Subcutaneous adipose tissue (tissue), 4 donors: ENCODE results near the gene CHCHD4. TPM values are rescaled to one million over a fixed set of nuclear protein-coding genes. Genes with fewer than 3 reads are reported as not detected.

ENCODE experiments used
- total RNA-seq, 4 donors: library from RNA; depleted of rRNA; stranded (reverse); fragments of >200 nt; gene quantifications; one replicate each; pipeline ENCODE4 v1.1.0, GENCODE V29; 2016
- TF ChIP-seq, protein P1 (sequence below): fragments of 450-650 bp; IDR thresholded peaks from one replicate; pipeline ENCODE4 v1.5.1; 2016; ENCODE audit warnings: low read depth, mild to moderate bottlenecking, control low read depth, antibody characterized with exemption, moderate library complexity

Gene CHCHD4
- total RNA-seq, 4 donors from 2014 or later = 11.7 to 18.6 (median 14.5) TPM

DNA sequence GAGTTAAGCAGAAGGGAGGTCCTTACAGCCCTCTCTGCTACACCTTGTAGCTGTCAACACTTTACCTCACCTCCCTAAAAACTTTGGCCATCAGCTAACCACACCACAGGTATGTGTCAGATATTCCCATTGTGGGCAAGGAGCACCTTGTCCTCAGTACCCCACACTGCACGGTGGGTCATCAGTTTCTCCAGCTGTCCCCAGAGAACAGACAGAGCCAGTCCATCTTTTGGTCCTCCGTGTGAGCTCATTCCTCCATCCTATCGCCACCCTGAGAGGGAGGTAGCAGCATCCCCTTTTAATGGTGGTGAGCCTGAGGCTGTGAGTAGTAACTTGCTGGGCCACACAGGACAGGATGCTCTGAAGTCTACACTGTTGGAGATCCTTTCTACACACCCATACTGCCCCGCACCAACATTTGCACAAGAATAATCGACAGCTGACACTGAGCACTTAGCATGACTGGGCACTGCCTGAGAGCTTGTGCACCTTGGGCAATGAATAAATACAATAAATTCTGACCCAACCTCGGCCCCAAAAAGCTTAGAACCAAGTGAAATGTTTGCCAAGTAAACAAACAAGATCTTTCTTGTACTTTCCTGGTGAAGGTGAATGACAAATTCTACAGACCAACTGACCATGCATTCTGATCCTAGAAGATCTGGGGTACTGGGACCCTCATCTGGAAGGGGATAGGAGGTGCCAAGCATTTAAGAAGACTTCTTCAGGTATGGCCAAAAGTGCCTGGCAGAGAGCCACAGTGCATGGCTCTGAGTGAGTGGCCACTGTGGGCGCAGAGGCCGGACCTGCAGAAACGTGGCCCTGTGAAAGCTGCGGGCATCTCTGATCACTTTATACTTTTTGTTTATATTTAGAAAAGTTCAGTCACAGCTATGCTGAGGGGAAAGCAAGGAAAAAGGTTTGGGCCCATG lies 6.9 kb downstream of the CHCHD4 start:
- TF ChIP-seq, protein P1, sequence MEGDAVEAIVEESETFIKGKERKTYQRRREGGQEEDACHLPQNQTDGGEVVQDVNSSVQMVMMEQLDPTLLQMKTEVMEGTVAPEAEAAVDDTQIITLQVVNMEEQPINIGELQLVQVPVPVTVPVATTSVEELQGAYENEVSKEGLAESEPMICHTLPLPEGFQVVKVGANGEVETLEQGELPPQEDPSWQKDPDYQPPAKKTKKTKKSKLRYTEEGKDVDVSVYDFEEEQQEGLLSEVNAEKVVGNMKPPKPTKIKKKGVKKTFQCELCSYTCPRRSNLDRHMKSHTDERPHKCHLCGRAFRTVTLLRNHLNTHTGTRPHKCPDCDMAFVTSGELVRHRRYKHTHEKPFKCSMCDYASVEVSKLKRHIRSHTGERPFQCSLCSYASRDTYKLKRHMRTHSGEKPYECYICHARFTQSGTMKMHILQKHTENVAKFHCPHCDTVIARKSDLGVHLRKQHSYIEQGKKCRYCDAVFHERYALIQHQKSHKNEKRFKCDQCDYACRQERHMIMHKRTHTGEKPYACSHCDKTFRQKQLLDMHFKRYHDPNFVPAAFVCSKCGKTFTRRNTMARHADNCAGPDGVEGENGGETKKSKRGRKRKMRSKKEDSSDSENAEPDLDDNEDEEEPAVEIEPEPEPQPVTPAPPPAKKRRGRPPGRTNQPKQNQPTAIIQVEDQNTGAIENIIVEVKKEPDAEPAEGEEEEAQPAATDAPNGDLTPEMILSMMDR = no peak

DNA sequence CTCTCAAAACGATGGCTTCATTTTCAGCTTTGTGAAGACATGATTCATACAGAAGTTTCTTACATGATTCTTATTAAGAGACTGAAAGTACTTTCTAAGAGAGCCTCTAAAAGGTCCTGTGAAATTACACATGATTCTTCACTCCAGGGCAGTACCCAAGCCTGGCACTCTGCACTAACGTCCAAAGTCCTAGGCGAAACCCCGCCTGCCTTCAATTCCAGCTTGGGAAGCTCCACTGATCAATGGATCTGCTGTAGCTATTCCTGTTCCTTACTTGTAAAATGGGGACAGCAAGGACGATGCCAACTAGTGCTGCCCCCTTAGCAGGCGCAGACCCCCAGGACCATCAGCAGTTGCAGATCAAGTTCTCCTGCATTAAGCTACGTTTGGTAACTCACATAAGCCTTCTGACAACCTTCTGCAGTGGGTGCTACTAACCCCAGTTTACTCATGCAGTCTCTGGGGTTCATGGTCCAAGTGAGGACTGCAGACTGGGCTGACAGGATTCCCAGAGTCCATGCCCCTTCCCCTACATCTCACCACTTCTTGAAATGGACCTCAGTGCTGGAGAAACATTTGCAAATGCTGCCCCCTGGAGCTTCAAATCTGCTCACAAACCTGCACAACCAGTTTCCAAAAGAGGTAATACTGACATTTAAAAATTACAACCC lies 10.6 kb downstream of the CHCHD4 start:
- TF ChIP-seq, protein P1 = no peak

DNA sequence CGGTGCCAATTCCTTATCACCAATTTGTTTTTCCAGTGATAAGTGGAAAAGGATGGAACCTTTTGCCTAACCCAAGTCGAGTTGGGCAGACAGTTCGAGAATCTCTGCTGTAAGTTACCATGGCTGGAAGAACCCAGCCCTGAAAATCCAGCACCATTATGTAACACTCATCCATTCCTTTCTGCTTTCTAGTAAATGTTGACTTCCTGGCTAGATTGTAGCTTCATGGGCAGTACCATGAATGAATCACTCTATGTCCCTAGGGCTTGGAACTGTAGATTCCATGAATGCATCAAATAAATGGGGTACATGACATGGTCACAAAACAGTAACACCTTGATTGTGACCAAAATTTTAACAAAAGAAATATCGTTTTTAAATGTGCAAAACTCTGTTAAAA lies 14.0 kb downstream of the CHCHD4 start:
- TF ChIP-seq, protein P1 = no peak

DNA sequence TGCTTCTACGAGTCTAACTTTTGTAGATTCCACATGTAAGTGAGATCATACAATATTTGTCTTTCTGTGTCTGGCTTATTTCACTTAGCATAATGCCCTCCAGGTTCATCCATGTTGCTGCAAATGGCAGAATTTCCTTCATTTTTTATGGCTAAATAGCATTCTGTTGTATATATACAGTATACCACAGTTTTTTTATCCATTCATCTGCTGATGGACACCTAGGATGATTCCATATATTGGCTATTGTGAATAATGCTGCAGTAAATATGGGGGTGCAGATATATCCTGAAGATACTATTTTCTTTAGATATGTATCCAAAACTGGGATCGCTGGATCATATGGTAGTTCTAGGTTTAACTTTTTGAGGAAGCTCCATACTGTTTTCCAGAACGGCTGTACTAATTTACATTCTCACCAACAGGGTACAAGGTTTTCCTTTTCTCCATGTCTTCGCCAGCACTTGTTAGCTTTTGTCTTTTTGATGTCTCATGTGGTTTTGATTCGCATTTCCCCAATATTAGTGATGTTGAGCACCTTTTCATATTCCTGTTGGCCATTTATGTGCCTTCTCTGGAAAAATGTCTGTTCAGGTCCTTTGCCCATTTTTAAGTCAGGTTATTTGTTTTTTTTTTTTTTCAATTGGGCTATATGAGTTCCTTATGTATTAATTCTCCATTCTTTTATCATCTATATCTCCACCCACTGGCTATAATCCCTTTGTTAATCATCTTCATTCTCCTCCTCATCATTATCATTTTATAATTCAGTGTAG lies 26.9 kb downstream of the CHCHD4 start:
- TF ChIP-seq, protein P1 = no peak

DNA sequence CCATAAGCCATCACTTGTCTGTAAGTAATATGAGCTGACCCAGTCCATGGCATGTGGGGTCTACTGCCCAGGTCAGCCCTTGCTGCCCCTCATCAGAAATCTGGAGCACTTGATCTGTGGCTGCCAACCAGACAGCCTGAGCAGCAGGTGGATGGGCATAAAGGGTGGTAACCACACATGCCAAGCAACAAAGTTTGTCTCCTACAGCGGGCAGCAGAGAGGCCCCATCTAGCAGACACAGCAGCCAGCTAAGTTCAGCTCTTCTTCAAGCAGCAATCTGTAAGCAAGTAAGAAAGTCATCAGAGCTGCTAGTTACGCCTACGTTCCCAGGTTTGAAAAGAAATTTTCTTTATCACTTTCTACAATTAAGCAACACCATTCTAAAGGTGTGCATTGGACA lies 27.9 kb downstream of the CHCHD4 start:
- TF ChIP-seq, protein P1 = no peak

DNA sequence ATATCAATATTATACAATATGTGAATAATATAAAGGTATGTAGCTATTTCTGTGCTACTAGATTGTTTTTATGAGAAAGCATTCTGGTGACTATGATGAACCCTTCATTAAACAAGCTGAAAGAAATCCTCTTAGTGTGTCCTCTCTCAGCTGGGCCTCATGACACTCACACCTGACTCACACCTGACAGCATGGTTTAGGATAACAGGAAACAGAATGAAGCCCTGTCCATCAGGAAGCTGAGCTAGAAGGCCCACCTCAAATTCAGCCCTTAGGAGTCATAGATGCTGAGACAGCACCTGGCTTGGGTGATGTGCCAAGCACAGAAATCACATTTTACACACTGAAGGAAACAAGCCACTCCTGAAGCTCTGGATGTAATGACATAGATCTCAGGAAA lies 30.8 kb downstream of the CHCHD4 start:
- TF ChIP-seq, protein P1 = no peak
